ENCODE measurements around the gene TMEM169.
"Not testable (repeated sequence)": the region's sequence is repeated elsewhere in the genome, so short reads cannot be mapped to it uniquely, and the experiment has no call there.

Gene TMEM169

GRCh38 chr2:216131175-216131926 lies 49.6 kb downstream of the TMEM169 start:
- no peak for DNase-seq (ENCODE audit: low read depth)

- no peak for DNase-seq (ENCODE audit: low read depth)
These were observed 50.9 kb downstream of the TMEM169 start for GRCh38 chr2:216132585-216132984.

GRCh38 chr2:216133397-216133796 lies 51.7 kb downstream of the TMEM169 start:
- DNase-seq (ENCODE audit: low read depth): no peak

GRCh38 chr2:216134958-216135541 lies 53.3 kb downstream of the TMEM169 start:
- DNase-seq (ENCODE audit: low read depth): no peak

- no peak for DNase-seq (ENCODE audit: low read depth)
These were observed 58.2 kb downstream of the TMEM169 start for GRCh38 chr2:216139884-216140283.

- not testable (repeated sequence) for DNase-seq (ENCODE audit: low read depth)
These were observed 59.8 kb downstream of the TMEM169 start for GRCh38 chr2:216141516-216141915.

- no peak for DNase-seq (ENCODE audit: low read depth)
These were observed 60.8 kb downstream of the TMEM169 start for GRCh38 chr2:216142540-216142939.

GRCh38 chr2:216144372-216144771 lies 62.7 kb downstream of the TMEM169 start:
- DNase-seq (ENCODE audit: low read depth): no peak

GRCh38 chr2:216144857-216145256 lies 63.1 kb downstream of the TMEM169 start:
- DNase-seq (ENCODE audit: low read depth): no peak

GRCh38 chr2:216146573-216146972 lies 64.9 kb downstream of the TMEM169 start:
- DNase-seq (ENCODE audit: low read depth): no peak

- no peak for DNase-seq (ENCODE audit: low read depth)
These were observed 65.7 kb downstream of the TMEM169 start for GRCh38 chr2:216147172-216148131.

- no peak for DNase-seq (ENCODE audit: low read depth)
These were observed 67.3 kb downstream of the TMEM169 start for GRCh38 chr2:216148983-216149382.

GRCh38 chr2:216149741-216150140 lies 68.0 kb downstream of the TMEM169 start:
- DNase-seq (ENCODE audit: low read depth): no peak

GRCh38 chr2:216151313-216152025 lies 69.8 kb downstream of the TMEM169 start:
- DNase-seq (ENCODE audit: low read depth): no peak

All from T-helper 22 cell (primary cell).